ENCODE data around the gene ASIC3. TPM values are rescaled to one million over a fixed set of nuclear protein-coding genes. Genes with fewer than 3 reads are reported as not detected.

The ASIC3 gene
- polyA plus RNA-seq, 3 donors: 1.3 to 7.6 (median 2.8) TPM

GRCh38 chr7:151062399-151063211, 14.3 kb downstream of the ASIC3 start:
- H3K27ac ChIP-seq (ENCODE audit: low read depth, low read length): no peak overlapping the region
- WGBS, 3 donors: 14 to 73% (median 60%) methylated on average over 37 to 43 of the region's 43 CpGs

DNA sequence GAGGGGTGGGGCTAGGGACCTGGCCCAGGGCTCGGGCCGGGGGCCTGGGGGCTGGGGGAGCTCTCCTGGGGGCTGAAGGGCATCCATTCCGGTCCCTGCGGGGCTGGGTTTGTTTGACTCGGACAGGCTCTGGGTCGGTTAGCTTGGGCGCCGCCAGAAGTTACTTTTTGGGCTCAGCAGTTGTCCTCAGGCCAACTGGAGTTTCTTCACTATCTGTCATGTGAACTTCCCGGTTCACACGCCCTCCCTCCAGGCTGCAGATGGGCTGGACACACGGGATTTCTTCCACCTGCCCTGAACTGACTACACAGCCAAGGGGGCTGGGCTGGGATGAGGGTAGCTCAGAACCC, 14.9 kb downstream of the ASIC3 start:
- H3K27ac ChIP-seq (ENCODE audit: low read depth, low read length): no peak overlapping the region
- 15 to 68% (median 53%) methylated on average over 9 to 11 of the region's 11 CpGs for whole genome bisulfite sequencing, 3 donors

GRCh38 chr7:151064454-151064853, 16.1 kb downstream of the ASIC3 start:
- WGBS, 3 donors: 92 to 94% (median 93%) methylated on average over 11 to 18 of the region's 18 CpGs
- H3K27ac ChIP-seq (ENCODE audit: low read depth, low read length): no peak overlapping the region

DNA sequence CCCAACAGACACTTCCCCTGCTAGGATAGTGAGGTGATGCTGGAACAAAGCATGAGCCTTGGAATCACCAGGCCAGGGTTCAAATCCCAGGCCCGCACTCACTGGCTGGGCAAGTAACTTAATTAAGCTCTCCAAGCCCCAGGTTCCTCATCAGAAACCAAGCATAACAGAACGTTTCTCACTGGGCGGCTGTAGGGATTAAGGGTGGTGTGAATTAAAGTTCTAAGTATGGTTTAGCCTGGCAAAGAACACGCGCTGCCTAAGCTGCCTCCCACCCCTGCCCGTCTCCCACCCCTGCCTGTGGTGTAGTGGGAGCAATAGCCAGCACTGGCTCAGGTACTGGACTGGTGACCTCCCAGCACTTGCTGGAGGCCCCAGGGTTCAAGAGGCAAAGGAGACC, 16.7 kb downstream of the ASIC3 start:
- 81 to 94% (median 90%) methylated on average over 6 of the region's 6 CpGs for WGBS, 3 donors
- no peak overlapping the region for H3K27ac ChIP-seq (ENCODE audit: low read depth, low read length)

- 59 to 93% (median 89%) methylated on average over 14 of the region's 14 CpGs for WGBS, 3 donors
- no peak overlapping the region for H3K27ac ChIP-seq (ENCODE audit: low read depth, low read length)
Measured at GRCh38 chr7:151065516-151065915, 17.2 kb downstream of the ASIC3 start.

DNA sequence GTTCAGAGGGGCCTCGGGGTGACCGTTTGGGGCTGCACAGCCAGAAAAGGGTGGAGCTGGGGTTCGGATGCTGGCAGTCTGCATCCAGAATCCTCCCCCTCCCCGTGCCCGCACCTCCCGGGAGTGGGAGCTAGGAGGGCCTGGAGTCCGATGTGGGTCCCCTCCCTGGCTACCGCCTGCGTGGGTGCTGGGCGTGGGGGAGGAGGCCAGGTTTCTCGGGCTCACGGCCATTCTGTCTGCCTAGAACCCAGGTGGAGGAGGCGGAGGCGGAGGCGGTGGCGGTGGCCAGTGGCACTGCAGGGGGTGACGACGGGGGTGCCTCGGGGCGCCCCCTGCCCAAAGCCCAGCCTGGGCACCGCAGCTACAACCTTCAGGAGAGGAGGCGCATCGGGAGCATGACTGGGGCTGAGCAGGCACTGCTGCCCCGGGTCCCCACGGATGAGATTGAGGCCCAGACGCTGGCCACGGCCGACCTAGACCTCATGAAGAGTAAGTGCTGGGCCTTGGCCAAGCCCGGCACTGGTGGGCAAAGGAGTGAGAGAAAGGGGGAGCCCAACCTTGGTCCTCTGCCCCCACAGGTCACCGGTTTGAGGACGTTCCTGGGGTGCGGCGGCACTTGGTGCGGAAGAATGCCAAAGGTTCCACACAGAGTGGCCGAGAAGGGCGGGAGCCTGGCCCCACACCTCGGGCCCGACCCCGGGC, 18.1 kb downstream of the ASIC3 start:
- H3K27ac ChIP-seq (ENCODE audit: low read depth, low read length): no peak overlapping the region

DNA sequence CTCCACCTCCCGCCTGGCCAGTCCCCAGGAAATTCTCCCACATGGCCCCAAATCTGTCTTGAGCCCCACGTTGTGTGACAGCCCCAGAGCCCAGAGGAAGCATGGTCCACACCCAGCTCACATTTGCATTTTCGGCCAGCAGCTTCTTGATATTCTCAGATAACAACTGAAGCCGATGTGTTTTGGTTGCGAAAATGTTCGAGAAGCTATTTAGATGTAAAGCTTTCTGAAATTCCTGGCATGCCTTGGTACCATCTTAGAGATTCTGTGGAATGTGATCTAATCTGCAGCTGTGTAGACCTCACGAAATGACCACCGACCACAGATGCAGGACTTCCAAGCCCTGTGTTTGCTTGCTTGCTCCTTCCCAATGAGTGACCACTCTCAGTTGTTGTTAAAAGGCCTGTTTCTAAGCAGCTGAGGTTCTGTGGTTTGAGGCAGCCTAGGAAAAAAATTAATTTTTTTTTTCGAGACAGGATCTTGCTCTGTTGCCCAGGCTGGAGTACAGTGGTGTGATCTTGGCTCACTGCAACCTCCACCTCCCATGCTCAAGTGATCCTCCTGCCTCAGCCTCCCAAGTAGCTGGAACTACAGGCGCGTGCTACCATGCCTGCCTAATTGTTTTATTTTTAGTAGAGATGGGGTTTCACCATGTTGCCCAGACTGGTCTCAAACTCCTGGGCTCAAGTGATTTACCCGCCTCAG, 19.9 kb downstream of the ASIC3 start:
- no peak overlapping the region for H3K27ac ChIP-seq (ENCODE audit: low read depth, low read length)
- WGBS, 3 donors: 86 to 89% (median 87%) methylated on average over 12 of the region's 12 CpGs

More for the DNA sequence above, 18.1 kb downstream of the ASIC3 start:
- WGBS, 3 donors: 89 to 94% (median 93%) methylated on average over 38 to 39 of the region's 39 CpGs

GRCh38 chr7:151069841-151070573, 21.7 kb downstream of the ASIC3 start:
- 85 to 92% (median 91%) methylated on average over 17 of the region's 17 CpGs for WGBS, 3 donors
- no peak overlapping the region for H3K27ac ChIP-seq (ENCODE audit: low read depth, low read length)

GRCh38 chr7:151070574-151070960, 22.2 kb downstream of the ASIC3 start:
- H3K27ac ChIP-seq (ENCODE audit: low read depth, low read length): no peak overlapping the region
- 92 to 95% (median 94%) methylated on average over 13 to 15 of the region's 15 CpGs for WGBS, 3 donors

DNA sequence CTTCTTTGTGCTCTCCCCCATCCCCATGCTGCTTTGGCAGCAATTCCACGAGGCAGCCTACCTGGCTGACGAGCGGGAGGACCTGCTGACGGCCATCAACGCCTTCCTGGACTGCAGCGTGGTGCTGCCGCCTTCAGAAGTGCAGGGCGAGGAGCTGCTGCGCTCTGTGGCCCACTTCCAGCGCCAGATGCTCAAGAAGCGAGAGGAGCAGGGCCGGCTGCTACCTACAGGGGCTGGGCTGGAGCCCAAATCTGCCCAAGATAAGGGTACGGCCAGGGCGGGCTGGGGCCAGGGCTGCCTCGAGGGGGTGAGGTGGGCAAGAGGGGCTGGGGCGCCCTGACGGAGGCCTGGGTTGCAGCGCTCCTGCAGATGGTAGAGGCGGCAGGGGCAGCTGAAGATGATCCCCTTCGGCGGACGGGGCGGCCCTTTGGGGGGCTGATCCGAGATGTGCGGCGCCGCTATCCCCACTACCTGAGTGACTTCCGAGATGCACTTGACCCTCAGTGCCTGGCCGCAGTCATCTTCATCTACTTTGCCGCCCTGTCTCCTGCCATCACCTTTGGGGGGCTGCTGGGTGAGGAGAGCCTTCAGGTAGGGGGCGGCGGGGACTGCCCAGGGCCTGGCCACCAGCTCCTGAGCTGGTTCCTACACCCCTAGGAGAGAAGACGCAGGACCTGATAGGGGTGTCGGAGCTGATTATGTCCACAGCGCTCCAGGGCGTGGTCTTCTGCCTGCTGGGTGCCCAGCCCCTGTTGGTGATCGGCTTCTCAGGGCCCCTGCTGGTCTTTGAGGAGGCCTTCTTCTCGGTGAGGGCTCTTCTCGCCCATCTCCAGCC, 22.9 kb downstream of the ASIC3 start:
- H3K27ac ChIP-seq (ENCODE audit: low read depth, low read length): no peak overlapping the region
- WGBS, 3 donors: 88 to 95% (median 94%) methylated on average over 39 of the region's 39 CpGs

- no peak overlapping the region for H3K27ac ChIP-seq (ENCODE audit: low read depth, low read length)
- WGBS, 3 donors: 83 to 92% (median 87%) methylated on average over 17 of the region's 17 CpGs
Measured at GRCh38 chr7:151073990-151074389, 25.7 kb downstream of the ASIC3 start.

GRCh38 chr7:151074817-151075661, 26.7 kb downstream of the ASIC3 start:
- 91 to 93% (median 91%) methylated on average over 26 of the region's 26 CpGs for WGBS, 3 donors
- H3K27ac ChIP-seq (ENCODE audit: low read depth, low read length): no peak overlapping the region

DNA sequence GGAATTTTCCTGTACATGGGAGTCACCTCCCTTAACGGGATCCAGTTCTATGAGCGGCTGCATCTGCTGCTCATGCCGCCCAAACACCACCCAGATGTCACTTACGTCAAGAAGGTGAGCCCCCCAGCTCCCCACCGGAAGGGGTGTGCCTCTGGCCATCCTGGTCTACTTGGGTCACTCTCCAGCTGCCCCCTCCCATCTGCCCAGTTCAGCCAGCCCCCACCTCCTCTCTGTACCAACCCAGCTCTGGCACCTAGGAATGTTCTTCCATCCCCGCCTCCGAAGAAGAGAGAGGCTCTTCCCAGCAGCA, 27.3 kb downstream of the ASIC3 start:
- WGBS, 3 donors: 86 to 92% (median 89%) methylated on average over 7 of the region's 7 CpGs
- H3K27ac ChIP-seq (ENCODE audit: low read depth, low read length): no peak overlapping the region

- WGBS, 3 donors: 81 to 85% (median 83%) methylated on average over 22 of the region's 22 CpGs
- H3K27ac ChIP-seq (ENCODE audit: low read depth, low read length): no peak overlapping the region
Measured at GRCh38 chr7:151075978-151076426, 27.7 kb downstream of the ASIC3 start.

DNA sequence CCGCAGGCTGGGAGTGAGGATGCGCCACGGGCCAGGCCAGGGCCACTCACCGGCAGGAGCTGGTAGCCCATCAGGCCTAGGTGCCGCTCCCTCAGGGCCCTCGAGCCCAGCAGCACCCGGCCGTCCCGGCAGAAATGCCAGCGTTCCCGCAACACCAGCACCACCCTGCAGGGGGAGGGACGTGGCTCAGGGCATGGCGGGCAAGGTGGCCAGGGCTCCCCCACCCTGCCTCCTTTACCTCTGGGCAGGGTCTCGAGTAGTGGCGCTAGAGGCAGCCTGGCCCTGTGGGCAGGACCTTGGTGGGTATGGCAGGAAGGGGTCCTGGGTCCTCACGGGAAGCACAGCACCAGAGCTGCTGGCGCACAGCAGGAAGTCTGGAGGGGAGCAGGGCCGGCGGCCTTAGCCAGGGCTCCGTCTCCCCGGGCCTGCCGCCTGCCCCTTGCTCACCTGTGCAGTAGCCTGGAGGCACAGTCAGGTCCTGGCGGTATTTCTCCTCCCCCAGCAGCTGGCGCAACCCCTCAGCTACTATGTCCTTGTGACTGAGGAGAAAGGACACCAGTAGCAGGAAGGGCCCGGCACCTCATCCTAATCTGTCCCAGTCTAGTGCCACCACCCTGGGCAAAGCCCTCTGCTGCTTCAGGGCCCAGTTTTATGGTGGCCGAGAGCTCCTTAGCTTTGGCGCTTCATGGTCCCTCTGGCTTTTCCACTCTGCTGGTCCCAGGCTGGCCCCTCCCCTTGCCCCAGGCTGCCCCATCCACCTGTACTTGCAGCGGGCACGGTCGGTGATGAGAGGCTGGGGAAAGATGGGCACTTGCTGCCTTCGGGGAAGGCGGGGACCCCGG, 28.8 kb downstream of the ASIC3 start:
- WGBS, 3 donors: 65 to 84% (median 77%) methylated on average over 29 to 33 of the region's 33 CpGs
- no peak overlapping the region for H3K27ac ChIP-seq (ENCODE audit: low read depth, low read length)

GRCh38 chr7:151077705-151078232, 29.4 kb downstream of the ASIC3 start:
- no peak overlapping the region for H3K27ac ChIP-seq (ENCODE audit: low read depth, low read length)
- 62 to 80% (median 68%) methylated on average over 10 of the region's 10 CpGs for WGBS, 3 donors
